GM12878 (cell line): ENCODE measurements around the gene THADA. TPM values are rescaled to one million over a fixed set of nuclear protein-coding genes. Genes with fewer than 3 reads are reported as not detected.

ENCODE experiments used
- ATAC-seq: fragments of 200-7000 bp; cut with Tn5 transposase; 3 replicates; pipeline ENCODE4 v1.9.1; 2020; ENCODE audit warnings: mild to moderate bottlenecking, moderate library complexity
- BruUV-seq: library from RNA; stranded (reverse); fragments of 400-500 nt; replicated peaks from 2 replicates; lab custom pipeline; 2021; lab: Mats Ljungman, UMichigan
- CTCF ChIA-PET: fragments of 300-600 bp; sonication (Branson Sonifier 250); formaldehyde crosslinking; extraction: SDS; loops from one replicate; lab custom pipeline; 2021; ENCODE audit warnings: inconsistent platforms; lab: Yijun Ruan, JAX
- POLR2A ChIA-PET: fragments of 350-600 bp; formaldehyde crosslinking; extraction: SDS; loops from one replicate; lab custom pipeline; 2021; ENCODE audit warnings: inconsistent platforms; lab: Charles Lee
- RAD21 ChIA-PET: fragments of 300-600 bp; sonication (Branson Sonifier 250); formaldehyde crosslinking; loops from one replicate; lab custom pipeline; 2023; ENCODE audit warnings: antibody characterized with exemption; ENCODE audit not compliant: unreplicated experiment; lab: Charles Lee
- SMC1A ChIA-PET: fragments of 300-600 bp; sonication (Branson Sonifier 250); formaldehyde crosslinking; loops from one replicate; lab custom pipeline; 2023; ENCODE audit not compliant: unreplicated experiment, uncharacterized antibody; lab: Charles Lee
- DNase-seq: peaks from one replicate; pipeline ENCODE4 v3.0.0-alpha.2; 2011; ENCODE audit warnings: low read depth, low spot score
- FAIRE-seq: peaks from 3 replicates; lab custom pipeline; 2011; peaks lifted over from hg19 to GRCh38; lab: Jason Lieb, UNC
- H2AFZ ChIP-seq: 2 replicates; pipeline ENCODE4 v1.6.0; 2011; ENCODE audit warnings: low read depth, low read length, control low read depth; ENCODE audit not compliant: control insufficient read depth
- H3K27ac ChIP-seq: 2 replicates; pipeline ENCODE4 v1.5.1; 2011; ENCODE audit warnings: control low read depth; ENCODE audit not compliant: control insufficient read depth, insufficient read depth
- H3K27me3 ChIP-seq, 2 experiments: replicated peaks in 1 of 2; 2 replicates each; pipeline versions ENCODE4 v1.6.0 to v1.6.1; 2011; ENCODE audit warnings: low read length in 1 of 2; ENCODE audit not compliant: control insufficient read depth in 2 of 2, insufficient read depth in 2 of 2
- H3K36me3 ChIP-seq, 2 experiments: 2 replicates each; pipeline ENCODE4 v1.5.1; 2011; ENCODE audit warnings: low read length in 1 of 2; ENCODE audit not compliant: control insufficient read depth in 2 of 2, insufficient read depth in 2 of 2
- H3K4me1 ChIP-seq: 2 replicates; pipeline ENCODE4 v1.6.1; 2011; ENCODE audit warnings: mild to moderate bottlenecking, low read length, moderate library complexity, mixed read lengths; ENCODE audit not compliant: control insufficient read depth, insufficient read depth
- H3K4me2 ChIP-seq: 2 replicates; pipeline ENCODE4 v1.6.0; 2011; ENCODE audit warnings: control low read depth; ENCODE audit not compliant: control insufficient read depth, insufficient read depth
- H3K4me3 ChIP-seq: fragments of 200-600 bp; sonication (generic); 2 replicates; pipeline ENCODE4 v1.5.1; 2016
- H3K79me2 ChIP-seq: 2 replicates; pipeline ENCODE4 v1.6.0; 2011; ENCODE audit warnings: low read length; ENCODE audit not compliant: control insufficient read depth, insufficient read depth
- H3K9ac ChIP-seq: 2 replicates; pipeline ENCODE4 v1.8.0; 2011; ENCODE audit warnings: low read length, control low read depth, mixed read lengths; ENCODE audit not compliant: control insufficient read depth, insufficient read depth
- H3K9me3 ChIP-seq: replicated peaks from 3 replicates; pipeline ENCODE4 v1.5.1; 2011; ENCODE audit warnings: mild to moderate bottlenecking, low read length; ENCODE audit not compliant: control insufficient read depth, insufficient read depth
- H4K20me1 ChIP-seq: 2 replicates; pipeline ENCODE4 v1.6.0; 2011; ENCODE audit not compliant: control insufficient read depth, insufficient read depth
- BHLHE40 ChIP-seq, 2 experiments: fragments of 450-650 bp in 1 of 2; IDR thresholded peaks; 2 replicates each; pipeline ENCODE4 v1.6.1; 2011 to 2017; ENCODE audit warnings: low read depth in 2 of 2, borderline replicate concordance in 1 of 2, improper control_type of control experiment in 1 of 2, low read length in 1 of 2, mild to moderate bottlenecking in 1 of 2
- CREB1 ChIP-seq: IDR thresholded peaks from 2 replicates; pipeline ENCODE4 v1.6.1; 2012; ENCODE audit warnings: low read depth, mild to moderate bottlenecking, inconsistent platforms
- KLF5 ChIP-seq: fragments of 450-650 bp; IDR thresholded peaks from 2 replicates; pipeline ENCODE4 v1.6.1; 2014; ENCODE audit warnings: mild to moderate bottlenecking; ENCODE audit not compliant: partially characterized antibody
- MEF2B ChIP-seq: fragments of 450-650 bp; IDR thresholded peaks from 2 replicates; pipeline ENCODE4 v1.6.1; 2018; ENCODE audit warnings: mild to moderate bottlenecking, moderate library complexity; ENCODE audit not compliant: partially characterized antibody, poor library complexity, severe bottlenecking
- RAD51 ChIP-seq: fragments of 450-650 bp; IDR thresholded peaks from 2 replicates; pipeline ENCODE4 v1.6.1; 2016; ENCODE audit warnings: moderate library complexity, mild to moderate bottlenecking, inconsistent platforms
- RCOR1 ChIP-seq: conservative IDR thresholded peaks from 2 replicates; pipeline ENCODE4 v1.6.1; 2012; ENCODE audit warnings: low read depth, low read length, improper control_type of control experiment
- SREBF1 ChIP-seq: IDR thresholded peaks from 2 replicates; pipeline ENCODE4 v1.6.1; 2012; ENCODE audit warnings: mild to moderate bottlenecking, low read length
- SUZ12 ChIP-seq: fragments of 200-600 bp; sonication (generic); IDR thresholded peaks from one replicate; pipeline ENCODE4 v1.6.1; 2018; ENCODE audit warnings: antibody characterized with exemption, mild to moderate bottlenecking; ENCODE audit not compliant: unreplicated experiment
- TBL1XR1 ChIP-seq: IDR thresholded peaks from 2 replicates; pipeline ENCODE4 v1.6.1; 2012; ENCODE audit warnings: low read depth, low read length, improper control_type of control experiment
- ZNF24 ChIP-seq: fragments of 450-650 bp; IDR thresholded peaks from 2 replicates; pipeline ENCODE4 v1.6.1; 2017; ENCODE audit warnings: antibody characterized with exemption, mild to moderate bottlenecking
- ZNF274 ChIP-seq: IDR thresholded peaks from one replicate; pipeline ENCODE4 v1.8.0; 2011; ENCODE audit not compliant: insufficient read length, insufficient read depth
- ZNF384 ChIP-seq: IDR thresholded peaks from 2 replicates; pipeline ENCODE4 v1.6.1; 2012; ENCODE audit warnings: low read depth, mild to moderate bottlenecking, low read length, improper control_type of control experiment, borderline replicate concordance
- ZSCAN29 ChIP-seq: fragments of 450-650 bp; IDR thresholded peaks from 2 replicates; pipeline ENCODE4 v1.6.1; 2017; ENCODE audit warnings: mild to moderate bottlenecking, moderate library complexity
- ZZZ3 ChIP-seq: IDR thresholded peaks from 2 replicates; pipeline ENCODE4 v1.6.1; 2011; ENCODE audit warnings: low read depth; ENCODE audit not compliant: control insufficient read depth, insufficient read length
- WGBS: methylation state at CpG from one replicate; pipeline ENCODE4 v1.1.6; 2016; ENCODE audit warnings: low lambda C conversion rate; ENCODE audit not compliant: insufficient replicate concordance, insufficient coverage; ENCODE audit errors: missing lambda C conversion rate; 5-methylcytosine and 5-hydroxymethylcytosine counted together
- in situ Hi-C: fragments of 300-500 bp; cut with MboI; formaldehyde crosslinking; loops from 9 replicates; pipeline ENCODE4 v1.14.3; 2018; ENCODE audit warnings: mixed read lengths
- intact Hi-C: fragments of 100-400 bp; cut with micrococcal nuclease; formaldehyde crosslinking; loops from one replicate; pipeline ENCODE4 v1.14.2; 2022; ENCODE audit not compliant: unreplicated experiment
- polyA plus RNA-seq, 11 experiments: library from polyadenylated mRNA; depleted of rRNA in 4 of 11; unstranded in 6 of 11; stranded (reverse) in 5 of 11; fragments of >200 nt; fragmentation: Nextera tagmentation in 4 of 11; fragmentation: Illumina TruSeq in 1 of 11; extraction: Ambion mirVana in 4 of 11; extraction: Trizol in 1 of 11; gene quantifications; 1 replicate in 1 of 11; 2 replicates in 10 of 11; pipeline versions ENCODE4 v1.2.1 to v1.2.3, GENCODE V29; 2011 to 2016; ENCODE audit warnings: inconsistent platforms in 2 of 11, missing spikeins in 2 of 11, low read depth in 1 of 11
- total RNA-seq, 4 experiments: library from RNA; depleted of rRNA in 3 of 4; stranded (reverse); fragments of >200 nt in 3 of 4; fragmentation: Illumina TruSeq in 1 of 4; extraction: Trizol in 1 of 4; gene quantifications; 2 replicates each; pipeline versions ENCODE4 v1.2.1 to v1.2.3, GENCODE V29; 2013 to 2021
- TF ChIP-seq, protein P1 (sequence below): IDR thresholded peaks from 2 replicates; pipeline ENCODE4 v1.6.1; 2012; ENCODE audit warnings: low read length, inconsistent platforms
- TF ChIP-seq, protein P2 (sequence below): IDR thresholded peaks from 2 replicates; pipeline ENCODE4 v1.6.1; 2012; ENCODE audit warnings: mild to moderate bottlenecking, low read depth, low read length
- TF ChIP-seq, protein P3 (sequence below): IDR thresholded peaks from 2 replicates; pipeline ENCODE4 v1.6.1; 2012; ENCODE audit warnings: low read depth, low read length, improper control_type of control experiment

THADA gene
- total and polyA plus RNA-seq, 10 of the 15 experiments (the other 5 are each of a cell fraction or from before 2014, with no cell fraction given), result 14.6 to 33.2 (median 23.2) TPM

DNA sequence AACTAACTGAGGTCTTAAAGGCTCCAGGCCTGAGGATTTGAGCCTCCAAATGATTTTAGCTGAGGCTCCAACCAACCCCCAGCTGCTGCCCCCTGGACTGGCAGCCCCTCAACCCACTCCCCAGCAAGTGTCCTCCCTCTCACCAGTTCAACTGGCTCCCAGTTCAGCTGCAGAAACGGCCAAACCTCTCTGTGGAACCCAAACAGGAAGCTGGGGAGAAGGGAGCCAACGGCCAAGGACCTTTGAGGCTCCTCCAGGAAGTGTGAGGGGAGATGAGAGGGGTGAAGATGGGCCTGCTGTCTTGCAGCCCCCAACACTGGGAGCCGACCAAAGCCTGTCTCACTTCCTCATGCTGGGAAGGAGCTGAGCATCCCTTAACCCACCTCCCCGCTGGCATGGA lies 394.3 kb downstream of the THADA start:
- CTCF ChIA-PET, result interaction anchor here (0.9 kb wide), 1 partner anchor 283 kb away, joined by 3 read pairs; no protein-coding TSS in a partner anchor
- Histone ChIP-seq H3K79me2 (no peaks in the 10 kb centered on the region), H3K9me3 (no peaks in the 10 kb centered on the region), H3K4me1 (no peaks in the 10 kb centered on the region), H3K4me2 (no peak overlapping the region), H2AFZ (no peak overlapping the region), H3K36me3 (no peaks in the 10 kb centered on the region), H3K9ac (no peak overlapping the region), H3K27ac (no peak overlapping the region), H3K4me3 (no peak overlapping the region), H4K20me1 (no peaks in the 10 kb centered on the region), H3K27me3 (no peaks in the 10 kb centered on the region)
- no peak for DNase-seq
- POLR2A ChIA-PET, result no interaction called here
- in situ Hi-C loops (no loop called here), intact Hi-C loops (no loop called here)
- SMC1A ChIA-PET, result no interaction called here
- ATAC-seq, result no peak
- FAIRE-seq, result no peak
- WGBS, result 18% methylated on average over 4 of the region's 4 CpGs
- RAD21 ChIA-PET, result no interaction called here
- no TSS peak for BruUV-seq
- TF ChIP-seq KLF5, result no peak
- TF ChIP-seq, protein P1, sequence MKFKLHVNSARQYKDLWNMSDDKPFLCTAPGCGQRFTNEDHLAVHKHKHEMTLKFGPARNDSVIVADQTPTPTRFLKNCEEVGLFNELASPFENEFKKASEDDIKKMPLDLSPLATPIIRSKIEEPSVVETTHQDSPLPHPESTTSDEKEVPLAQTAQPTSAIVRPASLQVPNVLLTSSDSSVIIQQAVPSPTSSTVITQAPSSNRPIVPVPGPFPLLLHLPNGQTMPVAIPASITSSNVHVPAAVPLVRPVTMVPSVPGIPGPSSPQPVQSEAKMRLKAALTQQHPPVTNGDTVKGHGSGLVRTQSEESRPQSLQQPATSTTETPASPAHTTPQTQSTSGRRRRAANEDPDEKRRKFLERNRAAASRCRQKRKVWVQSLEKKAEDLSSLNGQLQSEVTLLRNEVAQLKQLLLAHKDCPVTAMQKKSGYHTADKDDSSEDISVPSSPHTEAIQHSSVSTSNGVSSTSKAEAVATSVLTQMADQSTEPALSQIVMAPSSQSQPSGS, result no peak
- no peak for TF ChIP-seq SREBF1
- no peak for TF ChIP-seq BHLHE40 (IDR thresholded peaks at IDR 0.05; ENCODE audit: borderline replicate concordance in 1 of 2, low read depth in 2 of 2, low read length in 1 of 2)
- TF ChIP-seq ZNF24, result no peak
- TF ChIP-seq SUZ12, result no peak
- TF ChIP-seq, protein P2, sequence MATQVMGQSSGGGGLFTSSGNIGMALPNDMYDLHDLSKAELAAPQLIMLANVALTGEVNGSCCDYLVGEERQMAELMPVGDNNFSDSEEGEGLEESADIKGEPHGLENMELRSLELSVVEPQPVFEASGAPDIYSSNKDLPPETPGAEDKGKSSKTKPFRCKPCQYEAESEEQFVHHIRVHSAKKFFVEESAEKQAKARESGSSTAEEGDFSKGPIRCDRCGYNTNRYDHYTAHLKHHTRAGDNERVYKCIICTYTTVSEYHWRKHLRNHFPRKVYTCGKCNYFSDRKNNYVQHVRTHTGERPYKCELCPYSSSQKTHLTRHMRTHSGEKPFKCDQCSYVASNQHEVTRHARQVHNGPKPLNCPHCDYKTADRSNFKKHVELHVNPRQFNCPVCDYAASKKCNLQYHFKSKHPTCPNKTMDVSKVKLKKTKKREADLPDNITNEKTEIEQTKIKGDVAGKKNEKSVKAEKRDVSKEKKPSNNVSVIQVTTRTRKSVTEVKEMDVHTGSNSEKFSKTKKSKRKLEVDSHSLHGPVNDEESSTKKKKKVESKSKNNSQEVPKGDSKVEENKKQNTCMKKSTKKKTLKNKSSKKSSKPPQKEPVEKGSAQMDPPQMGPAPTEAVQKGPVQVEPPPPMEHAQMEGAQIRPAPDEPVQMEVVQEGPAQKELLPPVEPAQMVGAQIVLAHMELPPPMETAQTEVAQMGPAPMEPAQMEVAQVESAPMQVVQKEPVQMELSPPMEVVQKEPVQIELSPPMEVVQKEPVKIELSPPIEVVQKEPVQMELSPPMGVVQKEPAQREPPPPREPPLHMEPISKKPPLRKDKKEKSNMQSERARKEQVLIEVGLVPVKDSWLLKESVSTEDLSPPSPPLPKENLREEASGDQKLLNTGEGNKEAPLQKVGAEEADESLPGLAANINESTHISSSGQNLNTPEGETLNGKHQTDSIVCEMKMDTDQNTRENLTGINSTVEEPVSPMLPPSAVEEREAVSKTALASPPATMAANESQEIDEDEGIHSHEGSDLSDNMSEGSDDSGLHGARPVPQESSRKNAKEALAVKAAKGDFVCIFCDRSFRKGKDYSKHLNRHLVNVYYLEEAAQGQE, result no peak
- no peak for TF ChIP-seq ZNF274
- TF ChIP-seq ZNF384, result no peak
- no peak for TF ChIP-seq RAD51
- TF ChIP-seq ZZZ3, result no peak
- no peak for TF ChIP-seq CREB1
- TF ChIP-seq TBL1XR1, result no peak
- no peak for TF ChIP-seq RCOR1
- TF ChIP-seq, protein P3, sequence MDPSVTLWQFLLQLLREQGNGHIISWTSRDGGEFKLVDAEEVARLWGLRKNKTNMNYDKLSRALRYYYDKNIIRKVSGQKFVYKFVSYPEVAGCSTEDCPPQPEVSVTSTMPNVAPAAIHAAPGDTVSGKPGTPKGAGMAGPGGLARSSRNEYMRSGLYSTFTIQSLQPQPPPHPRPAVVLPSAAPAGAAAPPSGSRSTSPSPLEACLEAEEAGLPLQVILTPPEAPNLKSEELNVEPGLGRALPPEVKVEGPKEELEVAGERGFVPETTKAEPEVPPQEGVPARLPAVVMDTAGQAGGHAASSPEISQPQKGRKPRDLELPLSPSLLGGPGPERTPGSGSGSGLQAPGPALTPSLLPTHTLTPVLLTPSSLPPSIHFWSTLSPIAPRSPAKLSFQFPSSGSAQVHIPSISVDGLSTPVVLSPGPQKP, result no peak
- no peak for TF ChIP-seq MEF2B
- TF ChIP-seq ZSCAN29, result no peak
